Ascending aorta (tissue), 2 donors: ENCODE measurements around the gene NHSL1. TPM values are rescaled to one million over a fixed set of nuclear protein-coding genes. Genes with fewer than 3 reads are reported as not detected.

ENCODE experiments used
- DNase-seq, 2 donors: peaks; one replicate each; pipeline ENCODE4 v3.0.0-alpha.2; 2019; ENCODE audit warnings: low spot score in 2 of 2
- H3K27ac ChIP-seq, 2 donors: fragments of 200-600 bp; sonication (generic); one replicate each; pipeline ENCODE4 v1.5.1; 2016 to 2017; ENCODE audit warnings: mild to moderate bottlenecking in 1 of 2
- H3K27me3 ChIP-seq: fragments of 200-600 bp; sonication (generic); one replicate; pipeline ENCODE4 v1.5.1; 2017
- H3K36me3 ChIP-seq, 2 donors: fragments of 200-600 bp; sonication (generic); one replicate each; pipeline ENCODE4 v1.5.1; 2016
- H3K4me1 ChIP-seq, 2 donors: fragments of 200-600 bp; sonication (generic); one replicate each; pipeline ENCODE4 v1.5.1; 2016 to 2017; ENCODE audit warnings: mild to moderate bottlenecking in 1 of 2
- H3K4me3 ChIP-seq, 2 donors: fragments of 200-600 bp; sonication (generic); one replicate each; pipeline ENCODE4 v1.5.1; 2016 to 2017; ENCODE audit warnings: mild to moderate bottlenecking in 1 of 2
- H3K9me3 ChIP-seq, 2 donors: fragments of 200-600 bp; sonication (generic); one replicate each; pipeline ENCODE4 v1.5.1; 2016
- CTCF ChIP-seq, 3 experiments: fragments of 200-600 bp in 2 of 3; fragments of 450-650 bp in 1 of 3; sonication (generic) in 2 of 3; IDR thresholded peaks; one replicate each; pipeline ENCODE4 v1.5.1; 2016 to 2019; ENCODE audit warnings: antibody characterized with exemption in 3 of 3, mild to moderate bottlenecking in 1 of 3, moderate library complexity in 1 of 3
- intact Hi-C: fragments of 100-400 bp; cut with DNase I; formaldehyde crosslinking; loops from one replicate; pipeline ENCODE4 v1.15.1; 2023
- total RNA-seq: library from RNA; depleted of rRNA; stranded (reverse); fragments of >200 nt; gene quantifications from one replicate; pipeline ENCODE4 v1.1.0, GENCODE V29; 2016

The NHSL1 gene
- total RNA-seq, 1 donor from 2014 or later = 10.4 TPM

GRCh38 chr6:138486249-138487101, 12.8 kb downstream of the NHSL1 start:
- Histone ChIP-seq H3K4me1 (no peaks in the 10 kb centered on the region), H3K4me3 (no peak overlapping the region), H3K36me3 (no peaks in the 10 kb centered on the region), H3K9me3 (no peaks in the 10 kb centered on the region), H3K27me3 (no peaks in the 10 kb centered on the region), H3K27ac (no peak overlapping the region)
- TF ChIP-seq CTCF (IDR thresholded peaks at IDR 0.05) = no peak
- no peak for DNase-seq
- intact Hi-C loops = no loop called here

GRCh38 chr6:138485586-138486248, 13.6 kb downstream of the NHSL1 start:
- Histone ChIP-seq H3K9me3 (no peaks in the 10 kb centered on the region), H3K4me3 (no peak overlapping the region), H3K27me3 (no peaks in the 10 kb centered on the region), H3K27ac (no peak overlapping the region), H3K4me1 (no peaks in the 10 kb centered on the region), H3K36me3 (no peaks in the 10 kb centered on the region)
- TF ChIP-seq CTCF (IDR thresholded peaks at IDR 0.05) = no peak
- DNase-seq = no peak
- intact Hi-C loops = no loop called here

- Histone ChIP-seq H3K4me3 (no peak overlapping the region), H3K9me3 (no peaks in the 10 kb centered on the region), H3K27ac (no peak overlapping the region), H3K4me1 (no peaks in the 10 kb centered on the region), H3K36me3 (no peaks in the 10 kb centered on the region), H3K27me3 (no peaks in the 10 kb centered on the region)
- no peak for TF ChIP-seq CTCF (IDR thresholded peaks at IDR 0.05)
- intact Hi-C loops = no loop called here
- DNase-seq = no peak
These were observed 14.2 kb downstream of the NHSL1 start for GRCh38 chr6:138485005-138485545.

- Histone ChIP-seq H3K27ac (no peak overlapping the region), H3K4me3 (no peak overlapping the region), H3K9me3 (no peaks in the 10 kb centered on the region), H3K36me3 (no peaks in the 10 kb centered on the region), H3K27me3 (no peaks in the 10 kb centered on the region), H3K4me1 (no peaks in the 10 kb centered on the region)
- intact Hi-C loops = no loop called here
- DNase-seq = no peak
- no peak for TF ChIP-seq CTCF (IDR thresholded peaks at IDR 0.05)
These were observed 15.1 kb downstream of the NHSL1 start for GRCh38 chr6:138484018-138484731.

GRCh38 chr6:138482816-138483215, 16.5 kb downstream of the NHSL1 start:
- Histone ChIP-seq H3K9me3 (no peaks in the 10 kb centered on the region), H3K4me1 (no peaks in the 10 kb centered on the region), H3K36me3 (no peaks in the 10 kb centered on the region), H3K27ac (no peak overlapping the region), H3K4me3 (no peak overlapping the region), H3K27me3 (no peaks in the 10 kb centered on the region)
- DNase-seq = no peak
- intact Hi-C loops = no loop called here
- no peak for TF ChIP-seq CTCF (IDR thresholded peaks at IDR 0.05)
